HCT116 (cell line): Measurements from ENCODE around the gene TCERG1L.

ENCODE experiments used
- CBX3 ChIP-seq: IDR thresholded peaks from 2 replicates; pipeline ENCODE4 v1.6.1; 2012; ENCODE audit warnings: low read depth
- CTCF ChIP-seq, 3 experiments: fragments of 200-600 bp in 1 of 3; sonication (generic) in 1 of 3; IDR thresholded peaks in 2 of 3; conservative IDR thresholded peaks in 1 of 3; 2 replicates each; pipeline ENCODE4 v1.5.1; 2012 to 2017; ENCODE audit warnings: low read depth in 2 of 3, low read length in 2 of 3, antibody characterized with exemption in 1 of 3, borderline replicate concordance in 1 of 3, control low read depth in 1 of 3, mild to moderate bottlenecking in 1 of 3, mixed read lengths in 1 of 3, mixed run types in 1 of 3, moderate library complexity in 1 of 3; ENCODE audit not compliant: insufficient read depth in 1 of 3
- POLR2A ChIP-seq: IDR thresholded peaks from 2 replicates; pipeline ENCODE4 v1.7.0; 2011; ENCODE audit warnings: borderline replicate concordance; ENCODE audit not compliant: insufficient read depth, insufficient read length; ENCODE audit errors: extremely low read depth
- POLR2AphosphoS5 ChIP-seq: IDR thresholded peaks from 2 replicates; pipeline ENCODE4 v1.6.1; 2011; ENCODE audit warnings: mild to moderate bottlenecking, low read depth, low read length, moderate library complexity
- SRF ChIP-seq: IDR thresholded peaks from 2 replicates; pipeline ENCODE4 v1.6.1; 2012; ENCODE audit warnings: low read depth
- TCF7L2 ChIP-seq: IDR thresholded peaks from 2 replicates; pipeline ENCODE4 v1.7.0; 2011; ENCODE audit warnings: borderline replicate concordance, inconsistent platforms; ENCODE audit not compliant: insufficient read depth, insufficient read length; ENCODE audit errors: extremely low read depth
- TF ChIP-seq, protein P1 (sequence below): IDR thresholded peaks from 2 replicates; pipeline ENCODE4 v1.6.1; 2012; ENCODE audit warnings: low read depth
- TF ChIP-seq, protein P2 (sequence below): IDR thresholded peaks from 2 replicates; pipeline ENCODE4 v1.6.1; 2011; ENCODE audit warnings: mild to moderate bottlenecking, low read length, moderate library complexity; ENCODE audit not compliant: insufficient replicate concordance; ENCODE audit errors: extremely low read depth

- TF ChIP-seq, protein P1, sequence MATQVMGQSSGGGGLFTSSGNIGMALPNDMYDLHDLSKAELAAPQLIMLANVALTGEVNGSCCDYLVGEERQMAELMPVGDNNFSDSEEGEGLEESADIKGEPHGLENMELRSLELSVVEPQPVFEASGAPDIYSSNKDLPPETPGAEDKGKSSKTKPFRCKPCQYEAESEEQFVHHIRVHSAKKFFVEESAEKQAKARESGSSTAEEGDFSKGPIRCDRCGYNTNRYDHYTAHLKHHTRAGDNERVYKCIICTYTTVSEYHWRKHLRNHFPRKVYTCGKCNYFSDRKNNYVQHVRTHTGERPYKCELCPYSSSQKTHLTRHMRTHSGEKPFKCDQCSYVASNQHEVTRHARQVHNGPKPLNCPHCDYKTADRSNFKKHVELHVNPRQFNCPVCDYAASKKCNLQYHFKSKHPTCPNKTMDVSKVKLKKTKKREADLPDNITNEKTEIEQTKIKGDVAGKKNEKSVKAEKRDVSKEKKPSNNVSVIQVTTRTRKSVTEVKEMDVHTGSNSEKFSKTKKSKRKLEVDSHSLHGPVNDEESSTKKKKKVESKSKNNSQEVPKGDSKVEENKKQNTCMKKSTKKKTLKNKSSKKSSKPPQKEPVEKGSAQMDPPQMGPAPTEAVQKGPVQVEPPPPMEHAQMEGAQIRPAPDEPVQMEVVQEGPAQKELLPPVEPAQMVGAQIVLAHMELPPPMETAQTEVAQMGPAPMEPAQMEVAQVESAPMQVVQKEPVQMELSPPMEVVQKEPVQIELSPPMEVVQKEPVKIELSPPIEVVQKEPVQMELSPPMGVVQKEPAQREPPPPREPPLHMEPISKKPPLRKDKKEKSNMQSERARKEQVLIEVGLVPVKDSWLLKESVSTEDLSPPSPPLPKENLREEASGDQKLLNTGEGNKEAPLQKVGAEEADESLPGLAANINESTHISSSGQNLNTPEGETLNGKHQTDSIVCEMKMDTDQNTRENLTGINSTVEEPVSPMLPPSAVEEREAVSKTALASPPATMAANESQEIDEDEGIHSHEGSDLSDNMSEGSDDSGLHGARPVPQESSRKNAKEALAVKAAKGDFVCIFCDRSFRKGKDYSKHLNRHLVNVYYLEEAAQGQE, result no peak
- no peak for TF ChIP-seq CTCF (IDR thresholded peaks at IDR 0.05 in 2 of 3, conservative IDR thresholded peaks at IDR 0.05 in 1 of 3; ENCODE audit: borderline replicate concordance in 1 of 3, insufficient read depth in 1 of 3, low read depth in 2 of 3, low read length in 2 of 3)
- no peak for TF ChIP-seq POLR2A
- TF ChIP-seq, protein P2, sequence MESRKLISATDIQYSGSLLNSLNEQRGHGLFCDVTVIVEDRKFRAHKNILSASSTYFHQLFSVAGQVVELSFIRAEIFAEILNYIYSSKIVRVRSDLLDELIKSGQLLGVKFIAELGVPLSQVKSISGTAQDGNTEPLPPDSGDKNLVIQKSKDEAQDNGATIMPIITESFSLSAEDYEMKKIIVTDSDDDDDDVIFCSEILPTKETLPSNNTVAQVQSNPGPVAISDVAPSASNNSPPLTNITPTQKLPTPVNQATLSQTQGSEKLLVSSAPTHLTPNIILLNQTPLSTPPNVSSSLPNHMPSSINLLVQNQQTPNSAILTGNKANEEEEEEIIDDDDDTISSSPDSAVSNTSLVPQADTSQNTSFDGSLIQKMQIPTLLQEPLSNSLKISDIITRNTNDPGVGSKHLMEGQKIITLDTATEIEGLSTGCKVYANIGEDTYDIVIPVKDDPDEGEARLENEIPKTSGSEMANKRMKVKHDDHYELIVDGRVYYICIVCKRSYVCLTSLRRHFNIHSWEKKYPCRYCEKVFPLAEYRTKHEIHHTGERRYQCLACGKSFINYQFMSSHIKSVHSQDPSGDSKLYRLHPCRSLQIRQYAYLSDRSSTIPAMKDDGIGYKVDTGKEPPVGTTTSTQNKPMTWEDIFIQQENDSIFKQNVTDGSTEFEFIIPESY, result no peak
- no peak for TF ChIP-seq SRF
- TF ChIP-seq CBX3, result no peak
- no peak for TF ChIP-seq TCF7L2
- TF ChIP-seq POLR2AphosphoS5, result no peak
Measured at GRCh38 chr10:131223422-131223821, 88.1 kb downstream of the TCERG1L start.
